Parathyroid adenoma (tissue), 2 donors: ENCODE results near the gene CPE.

ENCODE experiments used
- H2AFZ ChIP-seq: fragments of 300-600 bp; sonication (generic); one replicate; pipeline ENCODE4 v1.7.0; 2017; ENCODE audit warnings: antibody characterized with exemption, mild to moderate bottlenecking
- H3K27ac ChIP-seq: fragments of 300-600 bp; sonication (generic); one replicate; pipeline ENCODE4 v1.7.0; 2017
- H3K27me3 ChIP-seq: fragments of 300-600 bp; sonication (generic); one replicate; pipeline ENCODE4 v1.7.0; 2017; ENCODE audit warnings: low read length; ENCODE audit not compliant: control insufficient read depth, insufficient read depth
- H3K36me3 ChIP-seq: fragments of 300-600 bp; sonication (generic); one replicate; pipeline ENCODE4 v1.7.0; 2017; ENCODE audit warnings: low read length; ENCODE audit not compliant: control insufficient read depth, insufficient read depth
- H3K4me1 ChIP-seq: fragments of 300-600 bp; sonication (generic); one replicate; pipeline ENCODE4 v1.7.0; 2017; ENCODE audit warnings: control low read depth
- H3K4me2 ChIP-seq: fragments of 300-600 bp; sonication (generic); one replicate; pipeline ENCODE4 v1.7.0; 2017; ENCODE audit warnings: low read length
- H3K4me3 ChIP-seq: fragments of 300-600 bp; sonication (generic); one replicate; pipeline ENCODE4 v1.7.0; 2017; ENCODE audit warnings: low read depth, low read length
- H3K79me2 ChIP-seq: fragments of 300-600 bp; sonication (generic); one replicate; pipeline ENCODE4 v1.7.0; 2017; ENCODE audit warnings: control low read depth
- H3K9ac ChIP-seq: fragments of 300-600 bp; sonication (generic); one replicate; pipeline ENCODE4 v1.7.0; 2017; ENCODE audit warnings: mild to moderate bottlenecking
- H3K9me3 ChIP-seq: fragments of 300-600 bp; sonication (generic); one replicate; pipeline ENCODE4 v1.7.0; 2017; ENCODE audit warnings: low read length; ENCODE audit not compliant: control insufficient read depth
- TF ChIP-seq, protein P1 (sequence below): fragments of 300-600 bp; sonication (generic); IDR thresholded peaks from one replicate; pipeline ENCODE4 v1.7.0; 2017; ENCODE audit warnings: antibody characterized with exemption, mild to moderate bottlenecking
- donor health status: primary hyperparathyroidism.

The CPE gene

DNA sequence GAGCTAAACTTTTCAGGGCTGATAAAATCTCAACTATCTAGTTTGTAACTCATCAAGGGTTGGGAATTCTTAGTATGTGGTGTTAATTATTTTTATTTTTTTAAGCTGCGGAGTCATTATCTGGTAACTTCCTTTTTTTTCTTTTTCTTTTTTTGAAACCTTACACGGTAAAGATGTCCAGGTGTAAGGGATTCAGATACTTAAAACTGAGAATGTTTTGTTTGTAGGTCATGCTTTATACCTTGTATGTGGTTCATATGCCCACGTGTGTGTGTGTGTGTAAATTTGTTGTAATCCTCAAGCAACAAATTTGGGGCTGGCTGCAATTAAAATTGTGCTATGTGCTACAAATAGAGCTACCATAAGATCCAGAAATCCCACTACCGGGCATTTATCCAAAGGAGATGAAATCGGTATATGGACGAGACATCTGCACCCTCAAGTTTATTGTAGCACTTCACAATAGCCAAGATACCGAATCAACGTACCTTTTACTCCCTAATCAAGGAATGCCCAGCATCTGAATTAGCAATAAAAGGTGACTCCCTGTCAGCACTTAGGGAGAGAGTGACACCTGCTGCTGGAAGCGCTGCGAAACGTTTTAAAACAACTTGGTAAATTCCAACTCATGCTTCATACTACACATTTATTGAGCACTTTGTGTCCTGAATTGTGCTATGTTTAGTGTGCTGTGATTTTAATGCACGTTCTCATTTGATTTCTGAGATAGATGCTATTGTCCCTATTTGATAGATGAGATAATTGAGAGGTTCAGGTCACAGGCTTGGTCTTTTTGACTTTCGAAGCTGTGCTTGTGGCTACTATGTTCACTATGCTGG is 35.2 kb upstream of the CPE start:
- peaks cover 2% of the 10 kb centered on the region for H3K4me1 ChIP-seq
- no peaks in the 10 kb centered on the region for H3K9me3 ChIP-seq
- no peak overlapping the region for H3K9ac ChIP-seq
- H3K36me3 ChIP-seq = no peaks in the 10 kb centered on the region
- H3K27me3 ChIP-seq = no peaks in the 10 kb centered on the region
- H3K27ac ChIP-seq = no peak overlapping the region
- H3K4me3 ChIP-seq = no peak overlapping the region
- H3K4me2 ChIP-seq = no peak overlapping the region
- TF ChIP-seq, protein P1, sequence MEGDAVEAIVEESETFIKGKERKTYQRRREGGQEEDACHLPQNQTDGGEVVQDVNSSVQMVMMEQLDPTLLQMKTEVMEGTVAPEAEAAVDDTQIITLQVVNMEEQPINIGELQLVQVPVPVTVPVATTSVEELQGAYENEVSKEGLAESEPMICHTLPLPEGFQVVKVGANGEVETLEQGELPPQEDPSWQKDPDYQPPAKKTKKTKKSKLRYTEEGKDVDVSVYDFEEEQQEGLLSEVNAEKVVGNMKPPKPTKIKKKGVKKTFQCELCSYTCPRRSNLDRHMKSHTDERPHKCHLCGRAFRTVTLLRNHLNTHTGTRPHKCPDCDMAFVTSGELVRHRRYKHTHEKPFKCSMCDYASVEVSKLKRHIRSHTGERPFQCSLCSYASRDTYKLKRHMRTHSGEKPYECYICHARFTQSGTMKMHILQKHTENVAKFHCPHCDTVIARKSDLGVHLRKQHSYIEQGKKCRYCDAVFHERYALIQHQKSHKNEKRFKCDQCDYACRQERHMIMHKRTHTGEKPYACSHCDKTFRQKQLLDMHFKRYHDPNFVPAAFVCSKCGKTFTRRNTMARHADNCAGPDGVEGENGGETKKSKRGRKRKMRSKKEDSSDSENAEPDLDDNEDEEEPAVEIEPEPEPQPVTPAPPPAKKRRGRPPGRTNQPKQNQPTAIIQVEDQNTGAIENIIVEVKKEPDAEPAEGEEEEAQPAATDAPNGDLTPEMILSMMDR = peak; percentile 44
- no peak overlapping the region for H2AFZ ChIP-seq
- H3K79me2 ChIP-seq = no peaks in the 10 kb centered on the region

DNA sequence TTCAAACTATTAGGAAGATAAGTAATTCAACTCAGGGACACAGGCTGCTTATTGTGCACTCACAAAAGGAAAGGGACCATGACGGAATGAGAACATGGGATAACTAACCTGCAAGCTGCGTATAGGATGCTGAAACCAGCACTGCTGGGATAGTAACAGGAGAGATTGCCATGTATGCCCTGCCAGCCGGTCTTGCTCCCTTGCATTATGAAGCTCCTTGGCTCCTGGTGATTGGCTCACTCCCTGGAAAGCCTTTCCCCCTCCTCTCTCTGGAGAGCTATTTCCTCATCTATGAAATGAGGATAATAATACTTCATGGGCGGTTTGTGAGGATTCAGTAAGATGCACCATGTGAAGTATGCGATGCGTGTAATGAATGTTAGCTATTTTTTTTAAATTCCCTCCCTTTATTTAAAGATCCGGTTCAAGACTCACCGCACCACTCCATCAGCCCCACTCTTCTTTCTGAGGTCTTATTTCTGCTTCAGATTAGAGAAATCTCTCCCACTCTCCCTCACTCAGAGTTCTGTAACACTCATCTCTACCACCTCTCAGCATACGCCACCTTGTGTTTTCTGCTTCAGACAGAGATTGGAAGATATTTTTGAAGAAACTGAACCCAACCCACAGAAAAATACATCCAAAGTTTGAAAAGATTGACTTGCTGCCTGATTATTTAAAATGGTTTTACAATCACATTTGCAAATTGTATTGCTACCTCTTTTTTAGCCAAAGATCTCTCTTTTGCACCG is 33.0 kb upstream of the CPE start:
- TF ChIP-seq, protein P1 = no peak
- Histone ChIP-seq H3K4me2 (no peak overlapping the region), H3K9me3 (no peaks in the 10 kb centered on the region), H3K27ac (no peak overlapping the region), H3K4me3 (no peak overlapping the region), H3K4me1 (peaks cover 2% of the 10 kb centered on the region), H3K9ac (no peak overlapping the region), H3K79me2 (no peaks in the 10 kb centered on the region), H3K27me3 (no peaks in the 10 kb centered on the region), H3K36me3 (no peaks in the 10 kb centered on the region), H2AFZ (peak overlapping the region; percentile 28)

DNA sequence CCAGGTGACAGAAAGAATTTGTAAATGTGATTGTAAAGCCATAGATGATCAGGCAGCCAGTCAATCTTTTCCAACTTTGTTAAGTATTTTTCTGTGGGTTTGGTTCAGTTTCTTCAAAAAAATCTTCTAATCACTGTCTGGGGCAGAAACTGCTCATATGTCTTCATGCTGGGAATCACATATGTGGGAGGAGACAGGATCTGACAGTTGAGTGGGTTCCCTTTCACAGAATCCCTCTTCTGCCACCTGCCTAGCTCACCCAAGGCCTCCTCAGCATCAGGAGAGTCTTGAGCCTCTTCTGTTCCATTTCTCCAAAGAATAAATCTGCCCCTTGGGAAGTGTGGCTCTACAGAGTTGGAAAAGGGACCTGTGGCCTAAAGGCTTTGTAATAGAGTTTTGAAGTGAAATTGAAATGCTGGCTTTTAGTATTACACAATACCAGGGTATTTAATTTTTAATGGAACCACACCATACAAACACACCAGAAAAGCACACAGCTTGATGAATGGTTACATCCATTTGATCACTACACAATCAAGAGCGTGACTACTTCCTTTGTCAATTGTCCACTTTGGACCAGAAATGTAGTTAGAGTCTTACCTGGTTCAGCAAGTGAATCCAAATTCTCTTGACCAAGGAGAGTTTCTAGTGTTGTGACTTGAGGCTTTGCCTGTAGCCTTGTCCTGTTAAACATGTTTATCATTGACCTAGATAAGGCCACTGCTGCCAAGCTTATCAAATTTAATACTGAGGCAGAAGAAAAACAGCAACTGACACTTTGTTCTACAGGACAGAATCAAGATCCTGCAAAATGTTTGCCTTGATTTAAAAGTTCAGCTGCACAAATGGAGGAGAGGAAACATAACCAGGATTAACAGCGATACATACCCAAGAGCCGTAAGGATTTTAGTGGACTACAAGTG is 30.9 kb upstream of the CPE start:
- H3K27me3 ChIP-seq = no peaks in the 10 kb centered on the region
- no peak overlapping the region for H3K27ac ChIP-seq
- peaks cover 2% of the 10 kb centered on the region for H3K4me1 ChIP-seq
- TF ChIP-seq, protein P1 = no peak
- H3K4me2 ChIP-seq = no peak overlapping the region
- H3K9me3 ChIP-seq = no peaks in the 10 kb centered on the region
- no peak overlapping the region for H3K4me3 ChIP-seq
- H2AFZ ChIP-seq = no peak overlapping the region
- H3K9ac ChIP-seq = no peak overlapping the region
- H3K36me3 ChIP-seq = no peaks in the 10 kb centered on the region
- no peaks in the 10 kb centered on the region for H3K79me2 ChIP-seq

DNA sequence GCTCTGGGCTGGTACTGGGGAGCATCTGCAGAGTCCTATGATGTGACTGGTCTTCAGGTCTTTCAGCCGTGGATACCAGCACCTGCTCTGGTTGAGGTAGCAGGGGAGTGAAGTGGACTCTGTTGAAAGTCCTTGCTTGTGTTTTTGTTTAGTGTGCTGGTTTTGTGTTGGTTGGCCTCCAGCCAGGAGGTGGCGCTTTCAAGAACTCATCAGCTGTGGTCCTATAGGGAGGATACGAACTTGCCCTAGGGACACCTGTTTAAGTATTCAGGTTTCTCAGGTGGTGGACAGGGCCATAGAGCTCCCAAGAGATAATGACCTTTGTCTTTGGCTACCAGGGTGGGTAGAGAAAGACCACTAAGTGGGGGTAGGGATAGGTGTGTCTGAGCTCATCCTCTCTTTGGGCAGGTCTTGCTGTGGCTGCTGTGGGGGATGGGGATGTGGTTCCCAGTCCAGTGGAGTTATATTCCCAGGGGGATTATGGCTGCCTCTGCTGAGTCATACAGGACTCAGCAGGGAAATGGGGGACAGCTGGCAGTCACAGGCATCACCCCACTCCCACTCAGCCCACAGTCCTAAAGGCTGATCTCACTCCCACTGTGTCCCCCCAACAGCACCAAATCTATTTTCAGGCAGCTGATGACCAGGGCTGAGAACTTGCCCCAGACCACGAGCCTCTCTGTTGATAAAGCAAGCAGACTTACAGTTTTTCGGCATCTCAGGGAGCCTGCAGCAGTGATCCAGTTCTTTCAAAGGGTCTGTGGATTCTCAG is 27.3 kb upstream of the CPE start:
- no peak overlapping the region for H2AFZ ChIP-seq
- H3K4me3 ChIP-seq = no peak overlapping the region
- no peak overlapping the region for H3K4me2 ChIP-seq
- no peak overlapping the region for H3K27ac ChIP-seq
- TF ChIP-seq, protein P1 = no peak
- H3K27me3 ChIP-seq = no peaks in the 10 kb centered on the region
- no peaks in the 10 kb centered on the region for H3K36me3 ChIP-seq
- H3K9me3 ChIP-seq = no peaks in the 10 kb centered on the region
- no peaks in the 10 kb centered on the region for H3K79me2 ChIP-seq
- H3K9ac ChIP-seq = no peak overlapping the region
- no peaks in the 10 kb centered on the region for H3K4me1 ChIP-seq
